ENCODE measurements around the gene MYBPC3. TPM values are rescaled to one million over a fixed set of nuclear protein-coding genes. Genes with fewer than 3 reads are reported as not detected.

Gene MYBPC3
- total RNA-seq, 4 donors from 2014 or later, result not detected

GRCh38 chr11:47396049-47396320, 43.5 kb upstream of the MYBPC3 start:
- intact Hi-C loops (cut with DNase I), result no loop called here
- no peak for DNase-seq
- no peaks in the 10 kb centered on the region for H3K9me3 ChIP-seq
- H3K4me3 ChIP-seq (replicated peaks in 1 of 3), result no peak overlapping the region
- no peaks in the 10 kb centered on the region for H3K27me3 ChIP-seq
- TF ChIP-seq POLR2A (IDR thresholded peaks at IDR 0.05), result no peak
- H3K36me3 ChIP-seq, result no peaks in the 10 kb centered on the region
- peak overlapping the region in 1 of 3 donors; percentile 75 for H3K27ac ChIP-seq
- H3K4me1 ChIP-seq, result peaks cover 4 to 34% of the 10 kb centered on the region in 2 donors
- WGBS, 2 donors, result 88 to 98% methylated on average over 3 of the region's 3 CpGs

DNA sequence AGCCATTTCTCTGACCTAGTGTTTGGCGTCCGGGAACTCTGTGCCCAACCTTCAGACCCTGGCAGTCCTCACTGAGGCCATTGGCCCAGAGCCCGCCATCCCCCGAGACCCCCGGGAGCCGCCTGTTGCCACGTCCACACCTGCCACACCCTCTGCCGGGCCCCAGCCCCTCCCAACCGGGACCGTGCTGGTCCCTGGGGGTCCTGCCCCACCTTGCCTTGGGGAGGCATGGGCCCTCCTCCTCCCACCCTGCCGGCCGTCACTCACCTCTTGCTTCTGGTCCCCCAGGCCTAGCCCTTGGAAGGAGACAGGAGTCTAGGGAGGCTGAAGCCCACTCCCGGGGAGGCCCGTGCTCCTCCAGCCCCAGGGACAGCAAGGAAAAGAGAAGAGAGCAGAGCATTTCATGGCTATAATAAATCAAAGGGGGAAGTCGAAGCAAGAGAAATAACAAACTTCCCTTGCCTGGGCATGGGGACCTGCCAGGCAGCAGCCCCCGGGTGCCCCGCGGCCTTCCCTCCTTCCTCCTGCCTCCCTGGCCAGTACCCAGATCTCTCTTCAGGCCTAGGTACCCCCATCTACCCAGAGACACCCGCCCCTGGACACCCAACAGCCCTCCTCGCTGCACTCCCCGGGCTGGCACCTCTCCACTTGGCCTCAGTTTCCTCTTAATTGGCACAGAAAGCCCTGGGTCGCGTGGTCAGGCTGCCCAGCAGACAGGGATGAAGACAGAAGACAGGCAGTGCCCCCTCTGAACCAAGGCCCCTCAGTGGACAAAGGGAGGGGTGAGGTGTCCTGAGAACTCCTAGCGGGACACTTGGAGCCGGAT, 42.9 kb upstream of the MYBPC3 start:
- no peak for DNase-seq
- WGBS, 2 donors, result 91% methylated on average over 18 to 22 of the region's 25 CpGs

GRCh38 chr11:47394322-47395222, 42.1 kb upstream of the MYBPC3 start:
- no peak for TF ChIP-seq POLR2A (IDR thresholded peaks at IDR 0.05)
- TF ChIP-seq, protein P1, sequence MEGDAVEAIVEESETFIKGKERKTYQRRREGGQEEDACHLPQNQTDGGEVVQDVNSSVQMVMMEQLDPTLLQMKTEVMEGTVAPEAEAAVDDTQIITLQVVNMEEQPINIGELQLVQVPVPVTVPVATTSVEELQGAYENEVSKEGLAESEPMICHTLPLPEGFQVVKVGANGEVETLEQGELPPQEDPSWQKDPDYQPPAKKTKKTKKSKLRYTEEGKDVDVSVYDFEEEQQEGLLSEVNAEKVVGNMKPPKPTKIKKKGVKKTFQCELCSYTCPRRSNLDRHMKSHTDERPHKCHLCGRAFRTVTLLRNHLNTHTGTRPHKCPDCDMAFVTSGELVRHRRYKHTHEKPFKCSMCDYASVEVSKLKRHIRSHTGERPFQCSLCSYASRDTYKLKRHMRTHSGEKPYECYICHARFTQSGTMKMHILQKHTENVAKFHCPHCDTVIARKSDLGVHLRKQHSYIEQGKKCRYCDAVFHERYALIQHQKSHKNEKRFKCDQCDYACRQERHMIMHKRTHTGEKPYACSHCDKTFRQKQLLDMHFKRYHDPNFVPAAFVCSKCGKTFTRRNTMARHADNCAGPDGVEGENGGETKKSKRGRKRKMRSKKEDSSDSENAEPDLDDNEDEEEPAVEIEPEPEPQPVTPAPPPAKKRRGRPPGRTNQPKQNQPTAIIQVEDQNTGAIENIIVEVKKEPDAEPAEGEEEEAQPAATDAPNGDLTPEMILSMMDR (IDR thresholded peaks at IDR 0.05), result no peak
- Histone ChIP-seq H3K9me3 (no peaks in the 10 kb centered on the region), H3K4me3 (replicated peaks in 1 of 3) (no peak overlapping the region), H3K27me3 (no peaks in the 10 kb centered on the region), H3K4me1 (peaks cover 0 to 20% of the 10 kb centered on the region in 2 donors), H3K27ac (peak overlapping the region; percentile 68 to 88 (median 75)), H3K36me3 (no peaks in the 10 kb centered on the region)
- no peak for DNase-seq
- 83% methylated on average over 16 to 21 of the region's 39 CpGs for WGBS, 2 donors
- intact Hi-C loops (cut with DNase I), result no loop called here

More for the DNA sequence above, 42.9 kb upstream of the MYBPC3 start:
- Histone ChIP-seq H3K36me3 (no peaks in the 10 kb centered on the region), H3K9me3 (no peaks in the 10 kb centered on the region), H3K4me1 (peaks cover 0 to 28% of the 10 kb centered on the region in 2 donors), H3K27me3 (no peaks in the 10 kb centered on the region), H3K4me3 (replicated peaks in 1 of 3) (no peak overlapping the region), H3K27ac (peak overlapping the region; percentile 68 to 88 (median 75))
- intact Hi-C loops (cut with DNase I), result no loop called here
- TF ChIP-seq POLR2A (IDR thresholded peaks at IDR 0.05), result no peak
- TF ChIP-seq, protein P1 (IDR thresholded peaks at IDR 0.05), result no peak

- Histone ChIP-seq H3K9me3 (no peaks in the 10 kb centered on the region), H3K27ac (peak overlapping the region in 1 of 3 donors; percentile 88), H3K27me3 (no peaks in the 10 kb centered on the region), H3K4me3 (replicated peaks in 1 of 3) (no peak overlapping the region), H3K4me1 (peaks cover 0 to 14% of the 10 kb centered on the region in 2 donors), H3K36me3 (no peaks in the 10 kb centered on the region)
- 83 to 94% methylated on average over 8 to 9 of the region's 9 CpGs for WGBS, 2 donors
- no peak for DNase-seq
- intact Hi-C loops (cut with DNase I), result no loop called here
- no peak for TF ChIP-seq POLR2A (IDR thresholded peaks at IDR 0.05)
- TF ChIP-seq, protein P1 (IDR thresholded peaks at IDR 0.05), result no peak
Observed at GRCh38 chr11:47394050-47394321, 41.5 kb upstream of the MYBPC3 start.

- intact Hi-C loops (cut with DNase I), result no loop called here
- peak overlapping the region in 1 of 3 donors; percentile 88 for H3K27ac ChIP-seq
Observed at GRCh38 chr11:47393163-47394049, 40.9 kb upstream of the MYBPC3 start.

More at GRCh38 chr11:47393163-47394049, 40.9 kb upstream of the MYBPC3 start:
- Histone ChIP-seq H3K4me3 (replicated peaks in 1 of 3) (no peak overlapping the region), H3K9me3 (no peaks in the 10 kb centered on the region), H3K27me3 (no peaks in the 10 kb centered on the region), H3K4me1 (peaks cover 0 to 14% of the 10 kb centered on the region in 2 donors), H3K36me3 (no peaks in the 10 kb centered on the region)
- WGBS, 2 donors, result 69 to 71% methylated on average over 15 to 17 of the region's 20 CpGs
- TF ChIP-seq, protein P1 (IDR thresholded peaks at IDR 0.05), result no peak
- no peak for TF ChIP-seq POLR2A (IDR thresholded peaks at IDR 0.05)
- no peak for DNase-seq

All from thyroid gland (tissue), 4 donors.